ENCODE data around the gene PSG6.
"Not testable (repeated sequence)": the region's sequence is repeated elsewhere in the genome, so short reads cannot be mapped to it uniquely, and the experiment has no call there.

GRCh38 chr19:42934726-42935125 is 17.0 kb upstream of the PSG6 start:
- TF ChIP-seq CTCF (conservative IDR thresholded peaks at IDR 0.05; ENCODE audit: low read depth, low read length); POLR2A (IDR thresholded peaks at IDR 0.05; ENCODE audit: low read depth, low read length); CHD1 (IDR thresholded peaks at IDR 0.05; ENCODE audit: low read depth, low read length); RAD21 (IDR thresholded peaks at IDR 0.05; ENCODE audit: low read length); FOS (IDR thresholded peaks at IDR 0.05; ENCODE audit: low read depth, low read length); RFX5 (IDR thresholded peaks at IDR 0.05; ENCODE audit: low read depth, low read length); ELK1 (IDR thresholded peaks at IDR 0.05; ENCODE audit: borderline replicate concordance, low read depth, low read length); USF2 (IDR thresholded peaks at IDR 0.05; ENCODE audit: low read depth, low read length); MAZ (IDR thresholded peaks at IDR 0.05; ENCODE audit: borderline replicate concordance, low read depth, low read length); MAFK (IDR thresholded peaks at IDR 0.05; ENCODE audit: low read depth, low read length); CEBPB (IDR thresholded peaks at IDR 0.05; ENCODE audit: low read depth, low read length); NFE2L2 (IDR thresholded peaks at IDR 0.05; ENCODE audit: low read depth, low read length); MXI1 (IDR thresholded peaks at IDR 0.05; ENCODE audit: borderline replicate concordance, low read depth, low read length): not testable (repeated sequence)

Data from IMR-90 (cell line).